HL-60 (cell line): ENCODE measurements around the gene IMPDH1.

ENCODE experiments used
- CTCF ChIP-seq: IDR thresholded peaks from one replicate; pipeline ENCODE4 v1.5.1; 2011; ENCODE audit warnings: low read length, control low read depth, inconsistent platforms; ENCODE audit not compliant: insufficient read depth
- GABPA ChIP-seq: IDR thresholded peaks from 2 replicates; pipeline ENCODE4 v1.6.1; 2012; ENCODE audit warnings: low read depth
- POLR2AphosphoS5 ChIP-seq: IDR thresholded peaks from 2 replicates; pipeline ENCODE4 v1.6.1; 2012; ENCODE audit warnings: low read depth
- TF ChIP-seq, protein P1 (sequence below): IDR thresholded peaks from 2 replicates; pipeline ENCODE4 v1.6.1; 2012; ENCODE audit warnings: low read depth; ENCODE audit not compliant: insufficient replicate concordance

- TF ChIP-seq CTCF (no peak), POLR2AphosphoS5 (no peak), GABPA (no peak)
- TF ChIP-seq, protein P1, sequence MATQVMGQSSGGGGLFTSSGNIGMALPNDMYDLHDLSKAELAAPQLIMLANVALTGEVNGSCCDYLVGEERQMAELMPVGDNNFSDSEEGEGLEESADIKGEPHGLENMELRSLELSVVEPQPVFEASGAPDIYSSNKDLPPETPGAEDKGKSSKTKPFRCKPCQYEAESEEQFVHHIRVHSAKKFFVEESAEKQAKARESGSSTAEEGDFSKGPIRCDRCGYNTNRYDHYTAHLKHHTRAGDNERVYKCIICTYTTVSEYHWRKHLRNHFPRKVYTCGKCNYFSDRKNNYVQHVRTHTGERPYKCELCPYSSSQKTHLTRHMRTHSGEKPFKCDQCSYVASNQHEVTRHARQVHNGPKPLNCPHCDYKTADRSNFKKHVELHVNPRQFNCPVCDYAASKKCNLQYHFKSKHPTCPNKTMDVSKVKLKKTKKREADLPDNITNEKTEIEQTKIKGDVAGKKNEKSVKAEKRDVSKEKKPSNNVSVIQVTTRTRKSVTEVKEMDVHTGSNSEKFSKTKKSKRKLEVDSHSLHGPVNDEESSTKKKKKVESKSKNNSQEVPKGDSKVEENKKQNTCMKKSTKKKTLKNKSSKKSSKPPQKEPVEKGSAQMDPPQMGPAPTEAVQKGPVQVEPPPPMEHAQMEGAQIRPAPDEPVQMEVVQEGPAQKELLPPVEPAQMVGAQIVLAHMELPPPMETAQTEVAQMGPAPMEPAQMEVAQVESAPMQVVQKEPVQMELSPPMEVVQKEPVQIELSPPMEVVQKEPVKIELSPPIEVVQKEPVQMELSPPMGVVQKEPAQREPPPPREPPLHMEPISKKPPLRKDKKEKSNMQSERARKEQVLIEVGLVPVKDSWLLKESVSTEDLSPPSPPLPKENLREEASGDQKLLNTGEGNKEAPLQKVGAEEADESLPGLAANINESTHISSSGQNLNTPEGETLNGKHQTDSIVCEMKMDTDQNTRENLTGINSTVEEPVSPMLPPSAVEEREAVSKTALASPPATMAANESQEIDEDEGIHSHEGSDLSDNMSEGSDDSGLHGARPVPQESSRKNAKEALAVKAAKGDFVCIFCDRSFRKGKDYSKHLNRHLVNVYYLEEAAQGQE: no peak
Measured at GRCh38 chr7:128431221-128431620, 21.4 kb upstream of the IMPDH1 start.
